DMS 273 treated with DMSO at 0.1 percent for 48 hours (cell line): ENCODE measurements around the gene ARL8A.
"Not testable (repeated sequence)": the region's sequence is repeated elsewhere in the genome, so short reads cannot be mapped to it uniquely, and the experiment has no call there.

Source experiments
- DNase-seq: peaks from one replicate; lab custom pipeline; 2025; lab: John Stamatoyannopoulos, UW

Gene ARL8A

GRCh38 chr1:202173993-202174392 is 29.5 kb upstream of the ARL8A start:
- no peak for DNase-seq

- no peak for DNase-seq
Measured at GRCh38 chr1:202172015-202172355, 27.4 kb upstream of the ARL8A start.

GRCh38 chr1:202171292-202172014 is 26.9 kb upstream of the ARL8A start:
- DNase-seq: no peak

- DNase-seq: peak; percentile 65
Measured at GRCh38 chr1:202170726-202171125, 26.2 kb upstream of the ARL8A start.

- DNase-seq: no peak
Measured at GRCh38 chr1:202168861-202169260, 24.3 kb upstream of the ARL8A start.

GRCh38 chr1:202167708-202168415 is 23.3 kb upstream of the ARL8A start:
- DNase-seq: peak; percentile 79

GRCh38 chr1:202167054-202167453 is 22.5 kb upstream of the ARL8A start:
- not testable (repeated sequence) for DNase-seq

GRCh38 chr1:202165942-202166843 is 21.7 kb upstream of the ARL8A start:
- DNase-seq: no peak

GRCh38 chr1:202165267-202165941 is 20.9 kb upstream of the ARL8A start:
- no peak for DNase-seq

GRCh38 chr1:202164271-202165037 is 19.9 kb upstream of the ARL8A start:
- no peak for DNase-seq

- no peak for DNase-seq
Measured at GRCh38 chr1:202163281-202164270, 19.0 kb upstream of the ARL8A start.

GRCh38 chr1:202162418-202163280 is 18.1 kb upstream of the ARL8A start:
- DNase-seq: no peak

GRCh38 chr1:202162047-202162417 is 17.5 kb upstream of the ARL8A start:
- no peak for DNase-seq

- DNase-seq: no peak
Measured at GRCh38 chr1:202161151-202162046, 16.9 kb upstream of the ARL8A start.

GRCh38 chr1:202160377-202160940 is 15.9 kb upstream of the ARL8A start, which contains the start of gene PTPN7:
PTPN7 (minus strand) TSS chr1:202160602; CDS start chr1:202159402, 1,200 bp downstream.
- peak; percentile 12 for DNase-seq

GRCh38 chr1:202159534-202160371 is 15.2 kb upstream of the ARL8A start:
- no peak for DNase-seq
